Gastrocnemius medialis (tissue), 4 donors: ENCODE data around the gene GRIN2A. TPM values are rescaled to one million over a fixed set of nuclear protein-coding genes. Genes with fewer than 3 reads are reported as not detected.

ENCODE experiments used
- ATAC-seq, 2 donors: fragments of 150-250 bp; one replicate each; pipeline ENCODE4 v1.9.1; 2016
- DNase-seq, 2 donors: peaks; one replicate each; pipeline ENCODE4 v3.0.0-alpha.2; 2019
- H3K27ac ChIP-seq, 4 donors: fragments of 200-600 bp; sonication (generic); 1 replicate in 1 of 4; 2 replicates in 3 of 4; pipeline ENCODE4 v1.5.1; 2016 to 2018; ENCODE audit warnings: mild to moderate bottlenecking in 2 of 4, moderate library complexity in 1 of 4
- H3K27me3 ChIP-seq, 3 donors: fragments of 200-600 bp; sonication (generic) in 2 of 3; 1 replicate in 1 of 3; 2 replicates in 2 of 3; pipeline versions ENCODE4 v1.5.1 to v1.6.0; 2016 to 2019; ENCODE audit warnings: mild to moderate bottlenecking in 1 of 3, moderate library complexity in 1 of 3
- H3K36me3 ChIP-seq, 2 donors: fragments of 200-600 bp; sonication (generic) in 1 of 2; one replicate each; pipeline ENCODE4 v1.5.1; 2017 to 2018
- H3K4me1 ChIP-seq, 2 donors: fragments of 200-600 bp; sonication (generic) in 1 of 2; one replicate each; pipeline ENCODE4 v1.5.1; 2016 to 2017; ENCODE audit warnings: mild to moderate bottlenecking in 2 of 2
- H3K4me3 ChIP-seq, 4 donors: fragments of 200-600 bp; sonication (generic) in 3 of 4; 1 replicate in 1 of 4; 2 replicates in 3 of 4; pipeline ENCODE4 v1.5.1; 2016 to 2019; ENCODE audit warnings: mild to moderate bottlenecking in 2 of 4
- H3K9me3 ChIP-seq, 3 donors: fragments of 200-600 bp; sonication (generic) in 2 of 3; 1 replicate in 1 of 3; 2 replicates in 2 of 3; pipeline ENCODE4 v1.5.1; 2016 to 2019
- POLR2A ChIP-seq, 2 donors: fragments of 450-650 bp; IDR thresholded peaks; one replicate each; pipeline ENCODE4 v1.6.1; 2017; ENCODE audit warnings: antibody characterized with exemption in 2 of 2, mild to moderate bottlenecking in 2 of 2, moderate library complexity in 2 of 2
- in situ Hi-C, 4 donors: fragments of 200-750 bp; cut with MboI; loops; one replicate each; pipeline versions ENCODE4 v1.15.0 to v1.8.0; 2017; ENCODE audit warnings: low sequenced_read_pairs in 4 of 4
- intact Hi-C: fragments of 100-400 bp; cut with DNase I; formaldehyde crosslinking; loops from one replicate; pipeline ENCODE4 v1.15.1; 2023; ENCODE audit warnings: low total_unique reads
- total RNA-seq, 4 donors: library from RNA; depleted of rRNA; stranded (reverse); fragments of >200 nt; gene quantifications; one replicate each; pipeline versions ENCODE4 v1.1.0 to v1.2.3, GENCODE V29; 2016
- TF ChIP-seq, protein P1 (sequence below), 5 experiments: fragments of 450-650 bp in 3 of 5; fragments of 200-600 bp in 2 of 5; sonication (generic) in 2 of 5; IDR thresholded peaks in 4 of 5; conservative IDR thresholded peaks in 1 of 5; 1 replicate in 4 of 5; 2 replicates in 1 of 5; pipeline ENCODE4 v1.5.1; 2016 to 2019; ENCODE audit warnings: antibody characterized with exemption in 5 of 5, mild to moderate bottlenecking in 3 of 5, moderate library complexity in 3 of 5

Gene GRIN2A
- total RNA-seq, 4 donors from 2014 or later = 0.13 to 0.87 TPM; not detected in 2

DNA sequence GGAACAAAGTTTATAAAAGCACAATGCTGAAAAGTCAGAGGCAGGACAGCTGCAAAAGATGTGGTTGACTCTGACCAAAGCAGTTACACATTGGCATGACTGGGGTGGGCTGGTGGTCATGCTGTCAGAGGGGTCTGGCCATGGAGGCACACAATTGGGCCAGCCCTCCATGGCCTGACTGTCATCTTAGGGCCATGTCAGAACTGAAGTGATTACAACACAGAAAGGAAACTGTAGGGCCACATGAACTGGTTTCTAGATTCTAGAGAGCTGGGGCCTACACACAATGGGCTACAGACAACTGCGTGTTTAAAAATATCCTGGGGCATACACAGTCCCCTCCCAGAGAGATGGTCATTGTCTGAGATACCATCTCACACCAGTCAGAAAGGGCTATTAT, 380.6 kb downstream of the GRIN2A start:
- no peaks in the 10 kb centered on the region for H3K9me3 ChIP-seq
- no peaks in the 10 kb centered on the region for H3K27me3 ChIP-seq
- ATAC-seq (no peak), DNase-seq (no peak)
- no peak overlapping the region for H3K27ac ChIP-seq
- no peaks in the 10 kb centered on the region for H3K36me3 ChIP-seq
- no peaks in the 10 kb centered on the region for H3K4me1 ChIP-seq
- in situ Hi-C loops (no loop called here), intact Hi-C loops (no loop called here)
- no peak overlapping the region for H3K4me3 ChIP-seq
- TF ChIP-seq, protein P1, sequence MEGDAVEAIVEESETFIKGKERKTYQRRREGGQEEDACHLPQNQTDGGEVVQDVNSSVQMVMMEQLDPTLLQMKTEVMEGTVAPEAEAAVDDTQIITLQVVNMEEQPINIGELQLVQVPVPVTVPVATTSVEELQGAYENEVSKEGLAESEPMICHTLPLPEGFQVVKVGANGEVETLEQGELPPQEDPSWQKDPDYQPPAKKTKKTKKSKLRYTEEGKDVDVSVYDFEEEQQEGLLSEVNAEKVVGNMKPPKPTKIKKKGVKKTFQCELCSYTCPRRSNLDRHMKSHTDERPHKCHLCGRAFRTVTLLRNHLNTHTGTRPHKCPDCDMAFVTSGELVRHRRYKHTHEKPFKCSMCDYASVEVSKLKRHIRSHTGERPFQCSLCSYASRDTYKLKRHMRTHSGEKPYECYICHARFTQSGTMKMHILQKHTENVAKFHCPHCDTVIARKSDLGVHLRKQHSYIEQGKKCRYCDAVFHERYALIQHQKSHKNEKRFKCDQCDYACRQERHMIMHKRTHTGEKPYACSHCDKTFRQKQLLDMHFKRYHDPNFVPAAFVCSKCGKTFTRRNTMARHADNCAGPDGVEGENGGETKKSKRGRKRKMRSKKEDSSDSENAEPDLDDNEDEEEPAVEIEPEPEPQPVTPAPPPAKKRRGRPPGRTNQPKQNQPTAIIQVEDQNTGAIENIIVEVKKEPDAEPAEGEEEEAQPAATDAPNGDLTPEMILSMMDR (IDR thresholded peaks at IDR 0.05 in 4 of 5, conservative IDR thresholded peaks at IDR 0.05 in 1 of 5) = no peak
- TF ChIP-seq POLR2A (IDR thresholded peaks at IDR 0.05) = no peak

DNA sequence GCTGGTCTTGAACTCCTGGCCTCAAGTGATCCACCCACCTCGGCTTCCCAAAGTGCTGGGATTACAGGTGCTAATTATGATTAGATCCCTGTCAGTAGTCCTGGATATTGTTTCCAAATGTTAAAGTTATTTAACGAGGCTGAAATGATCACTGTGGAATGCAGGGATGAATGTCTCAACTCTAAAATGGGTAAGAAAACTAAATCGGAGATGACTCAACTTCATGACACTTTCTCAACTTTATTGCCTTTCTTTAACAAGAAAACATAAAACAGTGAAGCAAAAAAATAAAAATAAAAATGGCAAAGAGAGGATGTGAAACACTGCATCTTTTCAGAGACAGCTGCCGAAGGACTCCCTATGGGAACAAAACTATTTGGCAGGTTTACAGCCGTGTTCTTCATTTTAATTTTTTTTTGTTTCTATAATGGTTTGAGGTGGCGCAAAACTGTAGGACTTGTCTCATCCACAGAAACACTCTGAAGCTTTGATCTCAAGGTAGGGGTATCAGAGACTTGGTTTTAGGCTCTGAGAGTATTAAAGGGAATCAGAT, 382.0 kb downstream of the GRIN2A start:
- no peak for ATAC-seq
- in situ Hi-C loops = no loop called here
- TF ChIP-seq POLR2A (IDR thresholded peaks at IDR 0.05) = no peak
- TF ChIP-seq, protein P1 (IDR thresholded peaks at IDR 0.05 in 4 of 5, conservative IDR thresholded peaks at IDR 0.05 in 1 of 5) = no peak
- Histone ChIP-seq H3K27ac (no peak overlapping the region), H3K4me3 (no peak overlapping the region), H3K36me3 (no peaks in the 10 kb centered on the region), H3K4me1 (no peaks in the 10 kb centered on the region), H3K9me3 (no peaks in the 10 kb centered on the region), H3K27me3 (no peaks in the 10 kb centered on the region)
- intact Hi-C loops = no loop called here
- DNase-seq = no peak

DNA sequence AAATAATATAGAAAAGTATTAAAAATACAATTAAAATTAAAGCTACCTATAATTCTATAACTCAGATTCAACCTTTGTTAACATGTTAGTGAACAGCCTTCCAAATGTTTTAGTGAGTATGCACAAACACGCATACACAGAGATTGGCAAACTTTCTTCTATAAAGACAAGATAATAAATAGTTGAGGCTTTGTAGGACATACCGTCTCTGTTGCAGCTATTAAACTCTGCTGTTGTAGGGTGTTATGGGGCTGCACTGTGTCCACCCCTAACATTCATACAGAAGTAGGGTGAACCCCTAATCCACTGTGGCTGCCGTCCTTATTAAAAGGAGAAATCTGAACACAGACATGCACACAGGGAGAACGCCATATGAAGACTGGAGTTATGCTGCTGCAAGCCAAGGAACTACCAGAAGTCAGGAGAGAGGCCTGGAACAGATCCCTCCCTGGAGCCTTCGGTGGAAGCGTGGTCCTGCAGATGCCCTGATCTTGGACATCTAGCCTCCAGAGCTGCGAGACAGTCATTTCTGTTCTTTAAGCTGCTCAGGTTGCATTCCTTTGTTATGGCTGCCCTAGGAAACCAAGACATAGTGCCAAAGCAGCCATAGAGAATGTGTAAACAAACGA, 383.2 kb downstream of the GRIN2A start:
- in situ Hi-C loops = no loop called here
- H3K36me3 ChIP-seq = no peaks in the 10 kb centered on the region
- no peak overlapping the region for H3K27ac ChIP-seq
- H3K4me1 ChIP-seq = no peaks in the 10 kb centered on the region
- intact Hi-C loops = no loop called here
- H3K9me3 ChIP-seq = no peaks in the 10 kb centered on the region
- TF ChIP-seq, protein P1 (IDR thresholded peaks at IDR 0.05 in 4 of 5, conservative IDR thresholded peaks at IDR 0.05 in 1 of 5) = no peak
- TF ChIP-seq POLR2A (IDR thresholded peaks at IDR 0.05) = no peak
- no peaks in the 10 kb centered on the region for H3K27me3 ChIP-seq
- ATAC-seq (no peak), DNase-seq (no peak)
- no peak overlapping the region for H3K4me3 ChIP-seq

DNA sequence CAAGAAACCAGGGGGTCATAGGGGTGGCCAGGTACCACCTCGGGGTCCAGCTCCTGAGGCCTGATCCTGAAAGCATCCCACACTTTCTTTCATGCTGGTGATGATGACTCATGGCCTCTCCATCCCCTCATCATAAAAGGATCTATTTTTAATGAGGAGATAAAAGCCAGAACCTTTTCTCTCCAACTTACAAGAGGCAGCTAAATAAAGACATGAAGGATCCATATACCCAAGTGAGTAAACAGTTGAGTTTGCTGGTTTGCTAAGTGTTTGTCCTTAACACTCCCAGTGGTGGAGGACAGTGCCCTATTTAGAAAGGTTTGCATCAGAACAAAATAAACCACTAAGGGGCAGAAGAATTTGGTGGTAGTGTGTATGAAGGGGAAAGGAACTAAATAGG, 383.8 kb downstream of the GRIN2A start:
- intact Hi-C loops (no loop called here), in situ Hi-C loops (no loop called here)
- no peak overlapping the region for H3K27ac ChIP-seq
- TF ChIP-seq POLR2A (IDR thresholded peaks at IDR 0.05) = no peak
- TF ChIP-seq, protein P1 (IDR thresholded peaks at IDR 0.05 in 4 of 5, conservative IDR thresholded peaks at IDR 0.05 in 1 of 5) = no peak
- no peak for DNase-seq
- no peaks in the 10 kb centered on the region for H3K4me1 ChIP-seq
- H3K27me3 ChIP-seq = no peaks in the 10 kb centered on the region
- no peak for ATAC-seq
- H3K4me3 ChIP-seq = no peak overlapping the region
- H3K36me3 ChIP-seq = no peaks in the 10 kb centered on the region
- H3K9me3 ChIP-seq = no peaks in the 10 kb centered on the region
